NCI-H2227 treated with DMSO at 0.1 percent for 48 hours (cell line): ENCODE data around the gene CUX1.
A peak's percentile ranks its signal among the peaks of the same experiment; 100 is the strongest.

Source experiments
- DNase-seq: peaks from one replicate; lab custom pipeline; 2025; lab: John Stamatoyannopoulos, UW

The CUX1 gene

GRCh38 chr7:101937717-101938514 is 120.5 kb downstream of the CUX1 start:
- no peak for DNase-seq

- no peak for DNase-seq
Observed at GRCh38 chr7:101939136-101939695, 121.8 kb downstream of the CUX1 start.

GRCh38 chr7:101940151-101940550 is 122.7 kb downstream of the CUX1 start:
- no peak for DNase-seq

GRCh38 chr7:101940830-101941229 is 123.4 kb downstream of the CUX1 start:
- DNase-seq = no peak

GRCh38 chr7:101941481-101942383 is 124.3 kb downstream of the CUX1 start:
- no peak for DNase-seq

GRCh38 chr7:101942603-101943210 is 125.3 kb downstream of the CUX1 start:
- no peak for DNase-seq

- DNase-seq = no peak
Observed at GRCh38 chr7:101943306-101943705, 125.9 kb downstream of the CUX1 start.

GRCh38 chr7:101943889-101944600 is 126.6 kb downstream of the CUX1 start:
- DNase-seq = no peak

- no peak for DNase-seq
Observed at GRCh38 chr7:101944611-101945010, 127.2 kb downstream of the CUX1 start.

- no peak for DNase-seq
Observed at GRCh38 chr7:101945034-101945758, 127.8 kb downstream of the CUX1 start.

- DNase-seq = peak; percentile 93
Observed at GRCh38 chr7:101947899-101948298, 130.5 kb downstream of the CUX1 start.

- DNase-seq = no peak
Observed at GRCh38 chr7:101948650-101949049, 131.2 kb downstream of the CUX1 start.

- no peak for DNase-seq
Observed at GRCh38 chr7:101950450-101951119, 133.2 kb downstream of the CUX1 start.

GRCh38 chr7:101951757-101952156 is 134.3 kb downstream of the CUX1 start:
- no peak for DNase-seq

GRCh38 chr7:101952355-101953247 is 135.2 kb downstream of the CUX1 start:
- no peak for DNase-seq

- peak; percentile 78 for DNase-seq
Observed at GRCh38 chr7:101953248-101953819, 135.9 kb downstream of the CUX1 start.

- DNase-seq = no peak
Observed at GRCh38 chr7:101954499-101954898, 137.1 kb downstream of the CUX1 start.

- no peak for DNase-seq
Observed at GRCh38 chr7:101956130-101956529, 138.7 kb downstream of the CUX1 start.
